Lower leg skin (tissue), 4 donors: ENCODE results near the gene PRKCH. TPM values are rescaled to one million over a fixed set of nuclear protein-coding genes. Genes with fewer than 3 reads are reported as not detected.
"Not testable (repeated sequence)": the region's sequence is repeated elsewhere in the genome, so short reads cannot be mapped to it uniquely, and the experiment has no call there.

Experiments
- DNase-seq, 2 donors: peaks; one replicate each; pipeline ENCODE4 v3.0.0-alpha.2; 2019; ENCODE audit warnings: low spot score in 2 of 2
- H3K4me3 ChIP-seq: fragments of 200-600 bp; sonication (generic); 2 replicates; pipeline ENCODE4 v1.5.1; 2017; ENCODE audit warnings: mild to moderate bottlenecking, low read depth; ENCODE audit not compliant: poor library complexity, severe bottlenecking
- POLR2A ChIP-seq, 2 donors: fragments of 450-650 bp; IDR thresholded peaks; one replicate each; pipeline ENCODE4 v1.6.1; 2016 to 2017; ENCODE audit warnings: antibody characterized with exemption in 2 of 2, mild to moderate bottlenecking in 1 of 2, moderate library complexity in 1 of 2
- WGBS, 2 donors: methylation state at CpG; one replicate each; pipeline ENCODE4 v1.1.5; 2018; 5-methylcytosine and 5-hydroxymethylcytosine counted together
- intact Hi-C: fragments of 100-400 bp; cut with DNase I; formaldehyde crosslinking; loops from one replicate; pipeline ENCODE4 v1.15.0; 2023; ENCODE audit warnings: low total_unique reads
- total RNA-seq, 4 donors: library from RNA; depleted of rRNA; stranded (reverse); fragments of >200 nt; gene quantifications; one replicate each; pipeline ENCODE4 v1.1.0, GENCODE V29; 2016
- TF ChIP-seq, protein P1 (sequence below), 3 donors: fragments of 450-650 bp; IDR thresholded peaks; one replicate each; pipeline ENCODE4 v1.5.1; 2016; ENCODE audit warnings: antibody characterized with exemption in 3 of 3, mild to moderate bottlenecking in 3 of 3, moderate library complexity in 2 of 3

Gene PRKCH
- total RNA-seq, 4 donors from 2014 or later: 57.3 to 103 (median 66.7) TPM

DNA sequence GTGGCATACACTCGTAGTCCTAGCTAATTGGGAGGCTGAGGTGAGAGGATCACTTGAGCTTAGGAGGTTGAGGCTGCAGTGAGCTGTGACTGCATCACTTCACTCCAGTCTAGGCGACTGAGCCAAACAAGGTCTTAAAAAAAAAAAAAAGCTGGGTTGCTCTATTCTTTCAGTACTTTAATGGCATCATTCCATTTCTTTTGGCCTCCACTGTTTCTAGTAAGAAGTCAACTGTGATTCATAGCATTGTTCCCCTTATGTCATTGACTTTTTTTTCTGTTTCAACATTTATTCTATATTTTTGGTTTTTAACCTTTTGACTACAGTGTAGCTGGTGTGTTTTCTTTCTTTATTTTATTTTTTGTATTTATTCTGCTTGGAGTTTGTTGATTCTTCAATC lies 16.7 kb upstream of the PRKCH start:
- no peak for DNase-seq
- intact Hi-C loops: no loop called here

DNA sequence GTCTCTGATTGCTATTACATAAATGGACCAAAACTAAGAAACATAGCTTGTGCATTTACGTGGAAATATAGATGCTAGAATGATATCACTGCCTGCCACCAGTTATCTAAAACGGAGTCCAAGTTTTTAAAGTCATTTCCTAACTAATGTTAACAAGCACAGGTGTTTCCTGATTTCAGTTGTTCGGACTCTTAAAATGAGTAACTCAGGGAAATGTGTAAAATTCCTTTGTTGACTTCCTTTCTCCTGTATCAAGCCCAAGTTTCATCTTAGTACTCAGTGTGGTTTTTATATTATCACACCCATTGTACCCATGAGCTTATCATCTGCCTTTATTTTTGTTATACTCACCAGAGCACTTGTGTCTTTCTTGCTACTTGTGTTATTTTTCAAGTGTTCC lies 13.2 kb upstream of the PRKCH start:
- WGBS, 2 donors: 43 to 50% methylated on average over 3 of the region's 3 CpGs
- no peak for TF ChIP-seq POLR2A (IDR thresholded peaks at IDR 0.05)
- TF ChIP-seq, protein P1, sequence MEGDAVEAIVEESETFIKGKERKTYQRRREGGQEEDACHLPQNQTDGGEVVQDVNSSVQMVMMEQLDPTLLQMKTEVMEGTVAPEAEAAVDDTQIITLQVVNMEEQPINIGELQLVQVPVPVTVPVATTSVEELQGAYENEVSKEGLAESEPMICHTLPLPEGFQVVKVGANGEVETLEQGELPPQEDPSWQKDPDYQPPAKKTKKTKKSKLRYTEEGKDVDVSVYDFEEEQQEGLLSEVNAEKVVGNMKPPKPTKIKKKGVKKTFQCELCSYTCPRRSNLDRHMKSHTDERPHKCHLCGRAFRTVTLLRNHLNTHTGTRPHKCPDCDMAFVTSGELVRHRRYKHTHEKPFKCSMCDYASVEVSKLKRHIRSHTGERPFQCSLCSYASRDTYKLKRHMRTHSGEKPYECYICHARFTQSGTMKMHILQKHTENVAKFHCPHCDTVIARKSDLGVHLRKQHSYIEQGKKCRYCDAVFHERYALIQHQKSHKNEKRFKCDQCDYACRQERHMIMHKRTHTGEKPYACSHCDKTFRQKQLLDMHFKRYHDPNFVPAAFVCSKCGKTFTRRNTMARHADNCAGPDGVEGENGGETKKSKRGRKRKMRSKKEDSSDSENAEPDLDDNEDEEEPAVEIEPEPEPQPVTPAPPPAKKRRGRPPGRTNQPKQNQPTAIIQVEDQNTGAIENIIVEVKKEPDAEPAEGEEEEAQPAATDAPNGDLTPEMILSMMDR (IDR thresholded peaks at IDR 0.05): no peak
- intact Hi-C loops: no loop called here
- H3K4me3 ChIP-seq: no peak overlapping the region
- no peak for DNase-seq

More for the DNA sequence above, 16.7 kb upstream of the PRKCH start:
- no peak overlapping the region for H3K4me3 ChIP-seq
- WGBS, 2 donors: 93 to 96% methylated on average over 2 of the region's 2 CpGs
- TF ChIP-seq, protein P1 (IDR thresholded peaks at IDR 0.05): no peak
- TF ChIP-seq POLR2A (IDR thresholded peaks at IDR 0.05): no peak

DNA sequence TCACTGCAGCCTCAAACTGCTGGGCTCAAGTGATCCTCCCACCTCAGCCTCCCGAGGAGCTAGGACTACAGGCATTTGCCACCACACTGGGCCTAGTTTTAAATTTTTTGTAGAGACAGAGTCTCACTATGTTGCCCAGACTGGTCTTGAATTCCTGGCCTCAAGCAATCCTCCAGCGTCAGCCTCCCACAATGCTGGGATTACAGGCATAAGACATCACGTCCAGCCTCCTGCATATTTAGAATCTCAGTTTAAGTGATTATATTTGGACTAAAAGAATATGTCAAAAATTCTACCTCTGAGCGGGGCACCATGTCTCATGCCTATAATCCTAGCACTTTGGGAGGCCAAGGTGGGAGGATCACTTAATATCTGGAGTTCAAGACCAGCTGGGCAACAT lies 12.7 kb upstream of the PRKCH start:
- DNase-seq, intact Hi-C loops, H3K4me3 ChIP-seq: not testable (repeated sequence)
- WGBS, 2 donors: 86 to 93% methylated on average over 4 of the region's 4 CpGs

DNA sequence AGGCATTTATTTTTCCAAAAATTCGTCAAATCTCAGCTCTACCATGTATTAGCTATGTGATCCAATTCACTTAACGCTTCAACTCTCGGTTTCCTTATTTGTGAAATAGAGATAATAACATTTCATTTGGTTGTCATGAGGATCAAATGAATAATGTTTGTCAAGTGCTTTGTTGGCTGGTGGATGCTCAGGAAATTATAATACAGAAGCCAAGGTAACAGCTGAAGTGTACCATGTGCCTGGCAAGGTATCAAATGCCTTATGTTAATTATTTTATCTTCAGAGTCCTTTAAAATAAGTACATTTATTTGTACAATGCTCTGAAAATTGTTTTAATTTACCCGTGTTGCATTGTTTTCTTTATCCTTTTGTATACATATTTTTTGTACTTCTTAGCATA lies 6.1 kb upstream of the PRKCH start:
- WGBS, 2 donors: 86 to 90% methylated on average over 4 of the region's 4 CpGs
- TF ChIP-seq POLR2A (IDR thresholded peaks at IDR 0.05): no peak
- TF ChIP-seq, protein P1 (IDR thresholded peaks at IDR 0.05): no peak
- intact Hi-C loops: no loop called here
- DNase-seq: no peak
- no peak overlapping the region for H3K4me3 ChIP-seq

DNA sequence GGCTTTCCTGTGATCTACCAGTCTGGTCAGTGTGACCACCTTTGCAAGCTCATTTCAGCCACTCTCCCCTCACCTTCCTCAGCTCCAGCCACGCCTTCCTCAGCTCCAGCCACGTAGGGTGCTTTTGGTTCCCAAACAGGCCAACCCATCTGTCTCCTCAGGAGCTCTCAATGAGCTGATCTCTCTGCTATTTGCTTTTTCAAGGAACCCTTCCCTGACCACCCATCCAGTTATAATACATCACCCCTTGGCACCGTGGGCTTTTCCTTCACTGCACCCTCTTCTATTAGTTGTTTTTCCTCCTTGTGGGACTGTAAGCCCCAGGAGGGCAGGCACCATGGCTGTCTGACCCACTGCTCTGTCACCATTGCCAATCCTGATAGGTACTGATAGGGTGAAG lies 2.3 kb upstream of the PRKCH start:
- intact Hi-C loops: no loop called here
- WGBS, 2 donors: 79 to 83% methylated on average over 3 of the region's 3 CpGs
- TF ChIP-seq POLR2A (IDR thresholded peaks at IDR 0.05): no peak
- TF ChIP-seq, protein P1 (IDR thresholded peaks at IDR 0.05): no peak

DNA sequence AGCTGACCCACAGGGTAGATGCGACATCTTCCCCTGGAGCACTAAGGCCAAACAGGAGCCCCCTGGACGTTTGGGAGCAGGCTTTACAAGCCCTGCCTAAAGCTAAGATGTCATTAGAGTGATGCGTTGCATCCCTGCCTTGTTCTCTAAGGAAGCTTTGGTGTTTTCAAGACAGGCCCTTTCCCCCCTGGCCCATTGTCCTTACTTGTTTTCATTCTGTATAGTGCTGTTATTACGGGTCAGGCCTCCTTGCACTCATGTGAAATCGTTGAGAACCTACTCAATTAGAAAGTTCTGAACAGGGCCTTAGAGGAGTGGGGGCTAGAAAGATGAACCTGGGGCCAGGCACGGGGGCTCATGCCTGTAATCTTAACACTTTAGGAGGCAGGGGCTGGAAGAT lies 1.7 kb upstream of the PRKCH start:
- 62 to 86% methylated on average over 6 of the region's 6 CpGs for WGBS, 2 donors
- no peak overlapping the region for H3K4me3 ChIP-seq
- DNase-seq: no peak
- intact Hi-C loops: no loop called here
- TF ChIP-seq, protein P1 (IDR thresholded peaks at IDR 0.05): no peak
- TF ChIP-seq POLR2A (IDR thresholded peaks at IDR 0.05): no peak

More for the DNA sequence above, 2.3 kb upstream of the PRKCH start:
- no peak overlapping the region for H3K4me3 ChIP-seq
- no peak for DNase-seq

DNA sequence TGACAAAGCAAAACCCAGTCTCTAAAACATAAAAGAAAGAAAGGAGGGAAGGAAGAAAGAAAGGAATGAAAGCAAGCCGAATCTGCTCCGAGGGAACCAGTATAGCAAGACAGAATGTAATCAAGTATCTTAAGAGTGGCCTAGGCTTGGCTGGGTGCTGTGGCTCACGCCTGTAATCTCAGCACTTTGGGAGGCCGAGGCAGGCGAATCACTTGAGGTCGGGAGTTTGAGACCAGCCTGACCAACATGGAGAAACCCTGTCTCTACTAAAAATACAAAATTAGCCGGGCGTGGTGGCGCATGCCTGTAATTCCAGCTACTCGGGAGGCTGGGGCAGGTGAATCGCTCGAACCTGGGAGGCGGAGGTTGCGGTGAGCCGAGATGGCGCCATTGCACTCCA lies 1.2 kb upstream of the PRKCH start:
- intact Hi-C loops, H3K4me3 ChIP-seq, DNase-seq: not testable (repeated sequence)
- WGBS, 2 donors: 85 to 87% methylated on average over 16 of the region's 16 CpGs
